ENCODE results near the gene KLHL2.
A peak's percentile ranks its signal among the peaks of the same experiment; 100 is the strongest.

KLHL2 gene

GRCh38 chr4:165299399-165300060, 92.2 kb downstream of the KLHL2 start:
- CTCF ChIA-PET, result no interaction called here
- peaks cover 0 to 7% of the 10 kb centered on the region in 2 experiments; a peak in 2 of 3 replicates for H3K36me3 ChIP-seq (ENCODE audit: control insufficient read depth in 2 of 2, insufficient read depth in 1 of 2, low read length in 2 of 2)
- H3K9me3 ChIP-seq (ENCODE audit: control insufficient read depth, insufficient read depth, low read depth, low read length), result no peaks in the 10 kb centered on the region
- H3K4me3 ChIP-seq (ENCODE audit: low read depth, low read length), result no peak overlapping the region
- no peak overlapping the region for H3K27ac ChIP-seq (ENCODE audit: extremely low read depth, low read depth, low read length)
- no peaks in the 10 kb centered on the region for H3K4me1 ChIP-seq (ENCODE audit: control insufficient read depth, insufficient read depth, low read length)
- POLR2A ChIA-PET, result no interaction called here
- TF ChIP-seq ZNF311 (tag by site-specific recombination; IDR thresholded peaks at IDR 0.05; ENCODE audit: borderline replicate concordance), result no peak
- TF ChIP-seq SP7 (tag by site-specific recombination; IDR thresholded peaks at IDR 0.05), result peak; percentile 81
- TF ChIP-seq ZNF585B (tag by site-specific recombination; IDR thresholded peaks at IDR 0.05), result no peak
- no peak for TF ChIP-seq ZNF776 (tag by site-specific recombination; IDR thresholded peaks at IDR 0.05; ENCODE audit: borderline replicate concordance)
- TF ChIP-seq ZNF239 (tag by site-specific recombination; IDR thresholded peaks at IDR 0.05), result no peak
- no peak for TF ChIP-seq ZNF529 (tag by site-specific recombination; IDR thresholded peaks at IDR 0.05; ENCODE audit: insufficient replicate concordance)
- TF ChIP-seq ZNF146 (tag by site-specific recombination; IDR thresholded peaks at IDR 0.05), result no peak
- no peak for TF ChIP-seq ZNF561 (tag by site-specific recombination; IDR thresholded peaks at IDR 0.05; ENCODE audit: borderline replicate concordance)
- TF ChIP-seq BCL11A (tag by site-specific recombination; IDR thresholded peaks at IDR 0.05; ENCODE audit: low read depth), result no peak
- no peak for TF ChIP-seq SP3 (tag by site-specific recombination; IDR thresholded peaks at IDR 0.05)
- TF ChIP-seq KLF17 (tag by site-specific recombination; IDR thresholded peaks at IDR 0.05), result no peak
- no peak for TF ChIP-seq REPIN1 (tag by site-specific recombination; IDR thresholded peaks at IDR 0.05; ENCODE audit: low read depth)
- no peak for TF ChIP-seq ZNF202 (tag by site-specific recombination; IDR thresholded peaks at IDR 0.05; ENCODE audit: borderline replicate concordance)
- TF ChIP-seq ZNF350 (tag by site-specific recombination; IDR thresholded peaks at IDR 0.05), result no peak
- no peak for TF ChIP-seq ZNF211 (tag by site-specific recombination; IDR thresholded peaks at IDR 0.05; ENCODE audit: low read depth)
- no peak for TF ChIP-seq AEBP2 (tag by site-specific recombination; IDR thresholded peaks at IDR 0.05; ENCODE audit: borderline replicate concordance)
- TF ChIP-seq ZNF26 (tag by site-specific recombination; IDR thresholded peaks at IDR 0.05), result no peak
- TF ChIP-seq ZSCAN18 (tag by site-specific recombination; IDR thresholded peaks at IDR 0.05), result no peak
- TF ChIP-seq WT1 (tag by site-specific recombination; IDR thresholded peaks at IDR 0.05), result no peak
- no peak for TF ChIP-seq ZBTB1 (tag by site-specific recombination; IDR thresholded peaks at IDR 0.05)
- no peak for TF ChIP-seq ZNF473 (tag by site-specific recombination; IDR thresholded peaks at IDR 0.05)
- peak; percentile 50; the same call in 1 of the 2 replicates for TF ChIP-seq MZF1 (tag by site-specific recombination; IDR thresholded peaks at IDR 0.05; ENCODE audit: borderline replicate concordance)
- peak; percentile 18; the same call in 1 of the 2 replicates for TF ChIP-seq GLIS1 (tag by site-specific recombination; IDR thresholded peaks at IDR 0.05)
- peak; percentile 63; the same call in 1 of the 2 replicates for TF ChIP-seq FEZF1 (tag by site-specific recombination; IDR thresholded peaks at IDR 0.05)
- TF ChIP-seq ZNF639 (tag by site-specific recombination; IDR thresholded peaks at IDR 0.05), result no peak
- TF ChIP-seq ZNF404 (tag by site-specific recombination; IDR thresholded peaks at IDR 0.05), result no peak
- TF ChIP-seq ZNF501 (tag by site-specific recombination; IDR thresholded peaks at IDR 0.05), result no peak
- no peak for TF ChIP-seq ZNF530 (tag by site-specific recombination; IDR thresholded peaks at IDR 0.05; ENCODE audit: low read depth)
- TF ChIP-seq ZNF24 (tag by site-specific recombination; IDR thresholded peaks at IDR 0.05), result peak; percentile 86; the same call in 1 of the 2 replicates
- peak; percentile 81 for TF ChIP-seq PRDM6 (tag by site-specific recombination; IDR thresholded peaks at IDR 0.05)
- no peak for TF ChIP-seq ZNF354C (tag by site-specific recombination; IDR thresholded peaks at IDR 0.05; ENCODE audit: borderline replicate concordance, low read depth)

All from HEK293 (cell line).